ENCODE measurements around the gene NEUROG1. TPM values are rescaled to one million over a fixed set of nuclear protein-coding genes. Genes with fewer than 3 reads are reported as not detected.

NEUROG1 gene
- total RNA-seq: not detected in 2 replicates

GRCh38 chr5:135535820-135536801, at the start of gene NEUROG1:
Gene NEUROG1 (minus strand): TSS chr5:135535964. CDS start chr5:135535690, 274 bp downstream.

GRCh38 chr5:135578685-135579341, 43.0 kb upstream of the NEUROG1 start, which contains the start of gene CXCL14:
Gene CXCL14 (minus strand): TSS chr5:135578991. CDS start chr5:135578778, 213 bp downstream.

Other genes starting within 250 kb of the NEUROG1 start
- gene MACROH2A1, start 136.7 kb downstream of the NEUROG1 start, total RNA-seq: 180 and 293 TPM in 2 replicates
- gene DCANP1, start 88.6 kb downstream of the NEUROG1 start, total RNA-seq: not detected in 2 replicates
- not detected in 2 replicates for gene TIFAB, start 83.6 kb downstream of the NEUROG1 start, total RNA-seq
- gene CXCL14, start 43.0 kb upstream of the NEUROG1 start, total RNA-seq: not detected in 2 replicates

Data from placental epithelial cell (primary cell).